NCI-H82 treated with DMSO at 0.1 percent for 48 hours (cell line): Measurements from ENCODE around the gene ARRB1.
A peak's percentile ranks its signal among the peaks of the same experiment; 100 is the strongest.
"Not testable (repeated sequence)": the region's sequence is repeated elsewhere in the genome, so short reads cannot be mapped to it uniquely, and the experiment has no call there.

ENCODE experiments used
- DNase-seq: peaks from one replicate; lab custom pipeline; 2025; ENCODE audit not compliant: unreplicated experiment; lab: John Stamatoyannopoulos, UW

The ARRB1 gene

GRCh38 chr11:75344186-75344585, 7.3 kb downstream of the ARRB1 start:
- DNase-seq = no peak

DNA sequence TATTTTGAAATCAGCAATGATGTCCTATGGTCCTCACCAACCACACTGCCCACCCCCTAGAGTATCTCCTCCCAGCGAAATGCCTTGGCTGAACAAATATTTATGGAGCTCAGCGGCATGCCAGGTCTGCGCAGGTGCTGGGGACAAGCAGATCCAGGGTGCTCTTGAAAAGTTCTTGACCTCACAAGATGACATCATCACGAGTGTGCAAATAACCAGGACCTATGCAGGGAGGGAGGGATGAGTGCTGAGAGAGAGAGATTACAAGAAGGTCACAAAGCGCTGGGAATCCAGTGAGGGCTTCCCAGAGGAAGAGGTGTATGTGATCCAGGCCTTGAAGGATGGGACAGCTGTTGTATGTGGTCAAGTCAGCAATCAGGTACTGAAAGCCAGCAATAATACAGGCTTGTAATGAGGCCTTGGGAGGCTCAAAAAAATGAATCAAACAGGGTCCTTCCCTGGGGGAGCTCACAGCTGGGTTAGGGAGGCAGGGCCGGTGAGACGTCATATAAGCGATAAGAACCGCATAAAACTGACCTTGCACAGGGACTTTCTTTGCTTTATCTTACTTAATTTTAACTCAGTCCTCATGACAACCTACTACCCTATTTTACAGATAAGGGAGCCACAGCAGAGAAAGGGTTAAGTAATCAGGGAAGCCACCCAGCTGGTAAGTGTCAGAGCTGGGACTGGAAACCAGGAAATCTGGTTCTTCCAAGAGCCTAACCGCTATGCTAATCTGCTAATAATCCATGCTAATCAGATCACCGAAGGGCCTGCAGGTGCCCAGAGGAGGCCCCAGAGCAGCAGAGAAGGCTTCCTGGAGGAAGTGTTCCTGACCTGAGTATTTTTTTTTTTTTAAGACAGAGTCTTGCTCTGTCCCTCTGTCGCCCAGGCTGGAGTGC, 8.2 kb downstream of the ARRB1 start:
- peak; percentile 91 for DNase-seq

DNA sequence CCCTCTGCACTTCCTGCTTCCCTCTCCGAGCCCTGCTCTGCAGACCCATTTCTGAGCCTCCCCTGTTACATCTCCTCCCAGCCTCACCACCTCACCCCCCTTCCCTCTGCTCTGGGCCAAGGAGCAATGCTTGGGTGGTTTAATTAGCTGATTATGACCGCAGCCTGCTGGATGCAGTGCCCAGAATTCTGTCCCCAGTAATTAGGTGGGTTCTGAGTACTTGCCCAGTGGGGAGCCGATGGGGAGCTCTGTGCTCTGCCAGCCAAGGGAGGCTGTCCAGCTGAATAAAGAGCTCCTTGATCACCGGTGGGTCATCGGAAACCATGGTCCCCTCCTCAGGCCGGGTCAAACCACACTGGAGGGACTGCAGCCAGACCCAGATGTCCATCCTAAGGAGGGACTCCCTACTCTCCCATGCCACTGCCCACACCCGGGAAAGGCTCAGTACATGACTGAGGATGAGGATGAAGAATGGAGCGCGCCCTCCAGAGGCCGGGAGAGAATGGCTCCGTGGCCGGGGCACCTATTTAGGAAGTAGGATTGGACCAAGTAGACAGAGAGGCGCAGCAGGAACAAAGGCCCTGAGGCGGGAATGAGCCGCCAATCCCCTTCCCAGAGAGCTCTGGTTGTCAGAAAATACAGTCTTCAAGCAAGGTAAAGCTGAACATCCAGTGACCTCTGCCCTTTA, 9.1 kb downstream of the ARRB1 start:
- DNase-seq = no peak

DNA sequence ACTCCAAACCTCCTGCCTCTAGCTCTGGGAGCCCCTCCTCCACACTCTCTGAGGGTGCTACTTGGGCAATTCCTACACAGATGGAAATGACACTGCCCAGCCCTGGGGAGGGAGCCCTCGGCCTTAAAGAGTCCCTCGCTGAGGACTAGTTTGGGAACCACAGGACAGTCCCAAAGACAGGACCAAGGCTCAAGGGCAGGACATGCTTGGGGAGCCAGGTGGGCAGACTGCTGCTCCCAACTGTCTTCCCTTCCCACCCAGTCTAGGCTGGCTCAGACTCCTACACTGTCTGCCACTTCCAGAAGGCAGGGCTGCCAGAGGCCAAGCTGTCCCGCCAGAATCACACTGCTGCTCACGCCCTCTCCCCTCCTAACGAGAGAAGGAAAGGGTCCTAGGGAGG, 9.8 kb downstream of the ARRB1 start:
- no peak for DNase-seq

GRCh38 chr11:75339685-75340409, 11.6 kb downstream of the ARRB1 start:
- no peak for DNase-seq

- no peak for DNase-seq
Measured at GRCh38 chr11:75338516-75339208, 12.8 kb downstream of the ARRB1 start.

DNA sequence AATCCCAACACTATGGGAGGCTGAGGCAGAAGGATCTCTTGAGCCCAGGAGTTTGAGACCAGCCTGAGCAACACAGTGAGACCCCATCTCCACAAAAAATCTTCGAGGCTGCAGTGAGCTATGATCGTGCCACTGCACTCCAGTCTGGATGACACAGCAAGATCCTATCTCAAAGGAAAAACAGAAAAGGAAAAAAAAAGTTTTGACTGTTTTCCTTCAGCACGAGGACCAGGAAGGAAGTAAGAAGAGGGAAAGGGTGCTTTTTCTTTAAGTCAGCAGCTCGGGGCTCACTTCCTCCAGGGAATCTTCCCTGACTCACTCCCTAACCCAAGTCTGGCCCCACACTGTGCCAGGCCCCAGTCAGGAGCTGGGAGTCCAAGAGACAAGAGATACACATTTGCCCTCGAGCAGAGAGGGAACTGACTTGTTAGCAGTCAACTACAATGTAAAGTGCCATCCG, 14.2 kb downstream of the ARRB1 start:
- DNase-seq = no peak

DNA sequence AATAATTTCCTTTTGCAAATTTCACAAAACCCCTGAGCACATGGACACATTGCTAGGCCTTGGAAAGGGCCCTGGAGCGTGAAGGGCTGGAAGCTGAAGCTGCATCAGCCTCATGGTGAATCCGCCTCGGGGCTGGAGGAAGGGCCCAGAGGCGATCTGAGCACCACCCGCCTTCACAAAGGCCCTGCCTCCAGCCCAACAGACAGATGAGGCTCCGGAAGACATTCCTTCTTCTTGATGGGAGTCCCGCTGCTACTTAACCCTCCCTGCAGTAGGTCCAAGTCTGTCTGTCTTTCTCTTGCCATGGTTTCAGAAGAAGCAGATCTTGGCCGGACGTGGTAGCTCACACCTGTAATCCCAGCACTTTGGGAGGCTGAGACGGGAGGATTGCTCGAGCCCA, 16.5 kb downstream of the ARRB1 start:
- no peak for DNase-seq

GRCh38 chr11:75334402-75334891, 17.0 kb downstream of the ARRB1 start:
- DNase-seq = no peak

- no peak for DNase-seq
Measured at GRCh38 chr11:75333807-75334140, 17.7 kb downstream of the ARRB1 start.

- no peak for DNase-seq
Measured at GRCh38 chr11:75333022-75333806, 18.2 kb downstream of the ARRB1 start.

DNA sequence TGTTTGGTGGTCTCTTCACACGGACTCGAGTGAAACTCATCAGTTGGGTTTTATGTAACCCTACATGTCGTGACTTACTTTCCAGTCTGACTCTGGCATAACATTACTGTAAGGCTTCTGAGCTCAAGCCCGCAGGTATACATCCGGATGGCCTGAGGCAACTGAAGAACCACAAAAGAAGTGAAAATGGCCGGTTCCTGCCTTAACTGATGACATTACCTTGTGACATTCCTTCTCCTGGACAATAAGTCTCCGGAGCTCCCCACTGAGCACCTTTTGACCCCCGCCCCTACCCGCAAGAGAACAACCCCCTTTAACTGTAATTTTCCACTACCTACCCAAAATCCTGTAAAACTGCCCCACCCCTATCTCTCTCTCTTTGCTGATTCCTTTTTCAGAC, 19.7 kb downstream of the ARRB1 start:
- DNase-seq = not testable (repeated sequence)

GRCh38 chr11:75331304-75331703, 20.2 kb downstream of the ARRB1 start:
- DNase-seq = not testable (repeated sequence)

DNA sequence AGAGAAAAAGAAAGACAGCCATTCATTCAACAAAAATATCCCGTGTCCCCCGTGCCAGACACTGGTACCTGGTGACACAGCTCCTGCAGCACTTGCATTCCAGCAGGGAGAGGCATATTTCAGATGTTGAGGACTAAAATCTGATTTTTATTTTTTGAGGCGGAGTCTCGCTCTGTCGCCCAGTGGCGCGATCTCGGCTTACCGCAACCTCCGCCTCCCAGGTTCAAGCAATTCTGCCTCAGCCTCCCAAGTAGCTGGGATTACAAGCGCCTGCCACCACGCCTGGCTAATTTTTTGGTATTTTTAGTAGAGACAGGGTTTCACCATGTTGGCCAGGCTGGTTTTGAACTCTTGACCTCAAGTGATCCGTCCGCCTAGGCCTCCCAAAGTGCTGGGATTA, 20.6 kb downstream of the ARRB1 start:
- not testable (repeated sequence) for DNase-seq

DNA sequence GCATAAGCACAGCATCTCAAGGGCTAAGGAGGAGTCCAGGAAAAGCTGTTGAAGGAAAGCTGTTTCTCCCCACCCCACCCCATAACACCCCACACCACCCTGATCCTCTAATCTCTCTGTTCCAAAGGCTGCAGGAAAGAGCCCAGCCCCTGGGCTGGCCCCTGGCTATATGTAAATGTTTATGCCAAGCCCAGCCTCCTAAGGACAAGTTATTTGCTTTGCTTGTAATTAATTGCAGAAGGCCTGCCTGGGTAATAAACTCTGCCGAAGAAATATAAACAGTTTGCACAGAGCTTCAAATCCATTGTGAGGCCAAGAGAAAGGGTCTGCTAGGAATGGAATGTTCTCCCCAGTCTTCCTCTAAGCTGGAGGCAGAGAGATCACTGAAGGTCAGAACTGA, 21.2 kb downstream of the ARRB1 start:
- peak; percentile 34 for DNase-seq

GRCh38 chr11:75328426-75329277, 22.8 kb downstream of the ARRB1 start:
- peak; percentile 35 for DNase-seq

DNA sequence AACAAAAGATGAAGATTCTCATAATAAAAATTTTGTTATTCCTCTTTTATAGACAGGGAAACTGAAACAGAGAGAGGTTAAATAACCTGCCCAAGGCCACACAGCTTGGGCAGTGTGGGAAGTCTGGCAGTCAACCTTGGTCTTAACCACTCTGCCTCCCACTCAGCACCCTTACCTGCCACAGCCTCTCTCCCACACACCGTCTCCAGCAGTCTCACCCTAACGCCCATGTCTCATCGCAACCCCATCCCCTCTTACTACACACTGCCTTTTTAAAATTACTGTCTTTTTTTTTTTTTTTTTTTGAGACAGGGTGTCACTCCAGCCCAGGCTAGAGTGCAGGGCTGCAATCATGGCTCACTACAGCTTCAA, 25.0 kb downstream of the ARRB1 start:
- no peak for DNase-seq

GRCh38 chr11:75325713-75326438, 25.6 kb downstream of the ARRB1 start:
- no peak for DNase-seq

- DNase-seq = no peak
Measured at GRCh38 chr11:75324740-75325139, 26.7 kb downstream of the ARRB1 start.
